ENCODE measurements around the gene DPP10. TPM values are rescaled to one million over a fixed set of nuclear protein-coding genes. Genes with fewer than 3 reads are reported as not detected.

Gene DPP10
- total and polyA plus RNA-seq, 4 donors: 0.08 to 5.0 (median 0.27) TPM

- Histone ChIP-seq H3K36me3 (ENCODE audit: control insufficient read depth in 4 of 4, insufficient read depth in 4 of 4, low read length in 4 of 4) (no peaks in the 10 kb centered on the region), H3K9ac (ENCODE audit: insufficient read depth in 1 of 2, low read length in 2 of 2) (no peak overlapping the region), H3K4me3 (no peak overlapping the region), H3K4me1 (ENCODE audit: control insufficient read depth in 5 of 5, insufficient read depth in 5 of 5, low read length in 5 of 5) (peaks cover 0 to 3% (median 0%) of the 10 kb centered on the region in 5 donors), H3K9me3 (ENCODE audit: control insufficient read depth in 4 of 4, insufficient read depth in 3 of 4, low read length in 3 of 4) (peaks cover 0 to 3% (median 0%) of the 10 kb centered on the region in 4 donors), H3K27ac (ENCODE audit: low read depth in 1 of 2, low read length in 1 of 2) (no peak overlapping the region), H3K27me3 (ENCODE audit: control insufficient read depth in 3 of 3, insufficient read depth in 3 of 3, low read length in 2 of 3) (no peaks in the 10 kb centered on the region)
- ATAC-seq (ENCODE audit: insufficient read depth, low FRiP score) (no peak), DNase-seq (no peak)
- 68 to 79% methylated on average over 5 of the region's 5 CpGs for WGBS, 2 donors
- TF ChIP-seq, protein P1, sequence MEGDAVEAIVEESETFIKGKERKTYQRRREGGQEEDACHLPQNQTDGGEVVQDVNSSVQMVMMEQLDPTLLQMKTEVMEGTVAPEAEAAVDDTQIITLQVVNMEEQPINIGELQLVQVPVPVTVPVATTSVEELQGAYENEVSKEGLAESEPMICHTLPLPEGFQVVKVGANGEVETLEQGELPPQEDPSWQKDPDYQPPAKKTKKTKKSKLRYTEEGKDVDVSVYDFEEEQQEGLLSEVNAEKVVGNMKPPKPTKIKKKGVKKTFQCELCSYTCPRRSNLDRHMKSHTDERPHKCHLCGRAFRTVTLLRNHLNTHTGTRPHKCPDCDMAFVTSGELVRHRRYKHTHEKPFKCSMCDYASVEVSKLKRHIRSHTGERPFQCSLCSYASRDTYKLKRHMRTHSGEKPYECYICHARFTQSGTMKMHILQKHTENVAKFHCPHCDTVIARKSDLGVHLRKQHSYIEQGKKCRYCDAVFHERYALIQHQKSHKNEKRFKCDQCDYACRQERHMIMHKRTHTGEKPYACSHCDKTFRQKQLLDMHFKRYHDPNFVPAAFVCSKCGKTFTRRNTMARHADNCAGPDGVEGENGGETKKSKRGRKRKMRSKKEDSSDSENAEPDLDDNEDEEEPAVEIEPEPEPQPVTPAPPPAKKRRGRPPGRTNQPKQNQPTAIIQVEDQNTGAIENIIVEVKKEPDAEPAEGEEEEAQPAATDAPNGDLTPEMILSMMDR (IDR thresholded peaks at IDR 0.05; ENCODE audit: control extremely low read depth, extremely low read depth): no peak
Measured at GRCh38 chr2:115684345-115684744, 1241.9 kb downstream of the DPP10 start.

DNA sequence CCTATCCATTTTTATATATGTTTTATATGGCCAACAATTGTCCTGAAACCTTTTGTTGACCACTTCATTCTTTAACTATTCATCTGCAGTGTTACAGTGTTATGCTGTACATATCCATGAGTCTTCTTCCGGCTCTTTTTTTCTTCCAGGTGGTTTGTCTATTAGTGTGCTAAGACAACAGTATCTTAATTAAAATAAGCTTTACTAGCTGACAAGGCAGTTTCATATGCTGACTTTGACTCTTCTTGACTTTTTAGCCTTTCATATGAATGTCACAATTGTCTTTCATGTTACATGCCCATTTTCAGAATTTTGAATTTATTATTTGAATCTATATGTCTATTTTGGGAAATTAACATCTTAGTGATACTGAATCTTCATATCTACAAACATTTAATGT lies 1249.0 kb downstream of the DPP10 start:
- 97 to 98% methylated on average over 1 of the region's 1 CpG for WGBS, 2 donors
- Histone ChIP-seq H3K9ac (ENCODE audit: insufficient read depth in 1 of 2, low read length in 2 of 2) (no peak overlapping the region), H3K4me3 (no peak overlapping the region), H3K9me3 (ENCODE audit: control insufficient read depth in 4 of 4, insufficient read depth in 3 of 4, low read length in 3 of 4) (peaks cover 0 to 3% (median 0%) of the 10 kb centered on the region in 4 donors), H3K27me3 (ENCODE audit: control insufficient read depth in 3 of 3, insufficient read depth in 3 of 3, low read length in 2 of 3) (no peaks in the 10 kb centered on the region), H3K36me3 (ENCODE audit: control insufficient read depth in 4 of 4, insufficient read depth in 4 of 4, low read length in 4 of 4) (no peaks in the 10 kb centered on the region), H3K4me1 (ENCODE audit: control insufficient read depth in 5 of 5, insufficient read depth in 5 of 5, low read length in 5 of 5) (no peaks in the 10 kb centered on the region), H3K27ac (ENCODE audit: low read depth in 1 of 2, low read length in 1 of 2) (no peak overlapping the region)
- TF ChIP-seq, protein P1 (IDR thresholded peaks at IDR 0.05; ENCODE audit: control extremely low read depth, extremely low read depth): no peak
- DNase-seq (no peak), ATAC-seq (ENCODE audit: insufficient read depth, low FRiP score) (no peak)

DNA sequence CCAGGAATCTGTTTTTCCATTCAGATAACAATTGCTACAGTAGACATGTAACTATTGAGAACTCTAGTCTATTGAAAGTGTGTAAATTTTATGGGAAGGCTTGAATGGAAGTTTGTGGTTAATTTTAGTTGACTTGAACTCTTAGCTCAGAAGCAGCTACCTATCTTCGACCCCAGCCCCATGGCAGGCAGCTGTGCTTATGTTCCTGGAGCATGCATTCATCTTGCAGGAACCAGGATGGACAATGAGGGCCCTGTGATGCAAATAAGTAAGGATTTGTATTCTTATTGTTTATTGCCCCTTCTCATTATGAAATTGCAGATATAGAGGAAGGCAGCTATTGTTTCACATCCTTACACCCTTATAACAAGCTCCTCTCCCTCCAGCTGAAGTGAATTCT lies 1252.2 kb downstream of the DPP10 start:
- Histone ChIP-seq H3K4me1 (ENCODE audit: control insufficient read depth in 5 of 5, insufficient read depth in 5 of 5, low read length in 5 of 5) (no peaks in the 10 kb centered on the region), H3K9ac (ENCODE audit: insufficient read depth in 1 of 2, low read length in 2 of 2) (no peak overlapping the region), H3K4me3 (no peak overlapping the region), H3K27ac (ENCODE audit: low read depth in 1 of 2, low read length in 1 of 2) (no peak overlapping the region), H3K36me3 (ENCODE audit: control insufficient read depth in 4 of 4, insufficient read depth in 4 of 4, low read length in 4 of 4) (no peaks in the 10 kb centered on the region), H3K9me3 (ENCODE audit: control insufficient read depth in 4 of 4, insufficient read depth in 3 of 4, low read length in 3 of 4) (no peaks in the 10 kb centered on the region), H3K27me3 (ENCODE audit: control insufficient read depth in 3 of 3, insufficient read depth in 3 of 3, low read length in 2 of 3) (no peaks in the 10 kb centered on the region)
- DNase-seq: no peak
- ATAC-seq (ENCODE audit: insufficient read depth, low FRiP score): no peak
- 70 to 78% methylated on average over 1 of the region's 1 CpG for WGBS, 2 donors
- TF ChIP-seq, protein P1 (IDR thresholded peaks at IDR 0.05; ENCODE audit: control extremely low read depth, extremely low read depth): no peak

GRCh38 chr2:115733190-115733775 lies 1290.8 kb downstream of the DPP10 start:
- Histone ChIP-seq H3K9ac (ENCODE audit: insufficient read depth in 1 of 2, low read length in 2 of 2) (no peak overlapping the region), H3K4me3 (no peak overlapping the region), H3K9me3 (ENCODE audit: control insufficient read depth in 4 of 4, insufficient read depth in 3 of 4, low read length in 3 of 4) (peaks cover 0 to 3% (median 0%) of the 10 kb centered on the region in 4 donors), H3K4me1 (ENCODE audit: control insufficient read depth in 5 of 5, insufficient read depth in 5 of 5, low read length in 5 of 5) (no peaks in the 10 kb centered on the region), H3K27me3 (ENCODE audit: control insufficient read depth in 3 of 3, insufficient read depth in 3 of 3, low read length in 2 of 3) (no peaks in the 10 kb centered on the region), H3K27ac (ENCODE audit: low read depth in 1 of 2, low read length in 1 of 2) (no peak overlapping the region), H3K36me3 (ENCODE audit: control insufficient read depth in 4 of 4, insufficient read depth in 4 of 4, low read length in 4 of 4) (no peaks in the 10 kb centered on the region)
- TF ChIP-seq, protein P1 (IDR thresholded peaks at IDR 0.05; ENCODE audit: control extremely low read depth, extremely low read depth): no peak
- WGBS, 2 donors: 46 to 60% methylated on average over 3 of the region's 3 CpGs
- ATAC-seq (ENCODE audit: insufficient read depth, low FRiP score): no peak
- no peak for DNase-seq

Data from lung (tissue), 12 donors.